ENCODE results near the gene ARHGAP6.
"Not testable (repeated sequence)": the region's sequence is repeated elsewhere in the genome, so short reads cannot be mapped to it uniquely, and the experiment has no call there.

Gene ARHGAP6

GRCh38 chrX:11533199-11533651, 132.5 kb downstream of the ARHGAP6 start:
- H3K27ac ChIP-seq (ENCODE audit: low read depth, low read length), result no peak overlapping the region
- H3K9ac ChIP-seq (ENCODE audit: low read depth in 1 of 2, low read length in 2 of 2), result no peak overlapping the region
- no peaks in the 10 kb centered on the region for H3K36me3 ChIP-seq (ENCODE audit: control insufficient read depth in 1 of 2, insufficient read depth in 2 of 2, low read length in 2 of 2)
- no peaks in the 10 kb centered on the region for H3K9me3 ChIP-seq (ENCODE audit: control insufficient read depth in 1 of 2, low read length in 2 of 2)
- no peaks in the 10 kb centered on the region for H3K27me3 ChIP-seq (ENCODE audit: control insufficient read depth in 1 of 2, insufficient read depth in 2 of 2, low read length in 2 of 2)
- no peaks in the 10 kb centered on the region for H3K4me1 ChIP-seq (ENCODE audit: control insufficient read depth in 1 of 2, insufficient read depth in 2 of 2, low read length in 2 of 2)
- no peak overlapping the region for H3K4me3 ChIP-seq (ENCODE audit: low read depth in 1 of 2, low read length in 2 of 2)

DNA sequence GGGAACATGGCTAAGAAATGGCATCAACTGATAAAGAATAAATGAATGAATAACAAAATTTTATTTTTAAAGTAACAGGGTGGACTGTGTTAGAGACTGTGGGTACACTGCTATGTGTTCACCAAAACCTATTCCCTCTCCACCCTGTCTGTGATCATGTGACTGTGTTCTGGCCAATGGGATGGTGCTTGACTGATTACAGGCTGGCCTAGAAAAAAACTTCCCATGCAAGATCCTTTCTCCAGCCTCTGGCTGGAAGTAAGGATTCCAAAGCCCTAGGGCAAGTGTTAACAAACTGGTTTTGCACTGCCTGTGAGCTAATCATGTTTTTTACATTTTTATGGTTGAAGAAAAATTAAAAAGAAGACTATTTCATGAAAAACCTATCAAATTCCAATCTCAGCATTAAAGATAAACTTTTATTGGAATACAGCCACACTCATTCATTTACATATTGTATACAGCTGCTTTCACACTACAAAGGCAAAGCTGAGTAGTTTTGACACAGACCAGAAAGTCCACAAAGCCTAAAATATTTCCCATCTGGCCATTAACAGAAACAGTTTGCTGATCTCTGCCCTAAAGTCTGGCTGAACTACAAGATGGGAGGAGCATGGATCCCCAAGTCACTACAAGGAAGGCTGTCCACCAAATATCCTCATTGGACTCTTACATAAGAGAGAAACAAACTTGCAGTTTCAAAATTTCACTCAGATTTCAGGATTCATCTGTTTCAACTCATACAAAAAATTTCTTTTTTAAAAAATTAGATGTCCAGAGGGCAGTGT, 133.2 kb downstream of the ARHGAP6 start:
- Histone ChIP-seq H3K9me3 (ENCODE audit: control insufficient read depth in 1 of 2, low read length in 2 of 2) (no peaks in the 10 kb centered on the region), H3K4me1 (ENCODE audit: control insufficient read depth in 1 of 2, insufficient read depth in 2 of 2, low read length in 2 of 2) (no peaks in the 10 kb centered on the region), H3K27me3 (ENCODE audit: control insufficient read depth in 1 of 2, insufficient read depth in 2 of 2, low read length in 2 of 2) (no peaks in the 10 kb centered on the region), H3K9ac (ENCODE audit: low read depth in 1 of 2, low read length in 2 of 2) (no peak overlapping the region), H3K36me3 (ENCODE audit: control insufficient read depth in 1 of 2, insufficient read depth in 2 of 2, low read length in 2 of 2) (no peaks in the 10 kb centered on the region), H3K4me3 (ENCODE audit: low read depth in 1 of 2, low read length in 2 of 2) (no peak overlapping the region), H3K27ac (ENCODE audit: low read depth, low read length) (no peak overlapping the region)

DNA sequence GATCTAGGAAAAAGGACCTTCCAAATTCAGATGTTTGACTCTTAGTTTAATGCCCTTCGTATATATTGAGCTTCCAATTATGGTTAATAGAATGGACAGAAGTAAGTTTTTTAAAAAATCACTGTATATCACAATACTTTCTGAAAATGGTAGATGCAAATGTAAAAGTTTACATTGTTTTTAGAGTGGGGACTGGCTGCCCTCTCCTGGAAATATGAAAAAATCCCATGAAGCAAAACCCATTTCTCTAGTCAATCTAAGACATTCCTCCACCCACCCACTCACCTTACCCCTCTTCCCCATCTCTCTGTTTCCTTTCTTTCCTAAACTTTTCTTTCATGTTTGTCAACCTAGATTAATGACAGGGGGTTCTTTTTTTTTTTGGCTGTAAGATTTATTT, 134.5 kb downstream of the ARHGAP6 start:
- H3K27ac ChIP-seq (ENCODE audit: low read depth, low read length), result no peak overlapping the region
- no peaks in the 10 kb centered on the region for H3K36me3 ChIP-seq (ENCODE audit: control insufficient read depth in 1 of 2, insufficient read depth in 2 of 2, low read length in 2 of 2)
- no peak overlapping the region for H3K9ac ChIP-seq (ENCODE audit: low read depth in 1 of 2, low read length in 2 of 2)
- H3K27me3 ChIP-seq (ENCODE audit: control insufficient read depth in 1 of 2, insufficient read depth in 2 of 2, low read length in 2 of 2), result no peaks in the 10 kb centered on the region
- no peak overlapping the region for H3K4me3 ChIP-seq (ENCODE audit: low read depth in 1 of 2, low read length in 2 of 2)
- H3K9me3 ChIP-seq (ENCODE audit: control insufficient read depth in 1 of 2, low read length in 2 of 2), result no peaks in the 10 kb centered on the region
- H3K4me1 ChIP-seq (ENCODE audit: control insufficient read depth in 1 of 2, insufficient read depth in 2 of 2, low read length in 2 of 2), result no peaks in the 10 kb centered on the region

- H3K4me3 ChIP-seq (ENCODE audit: low read depth in 1 of 2, low read length in 2 of 2), result no peak overlapping the region
- H3K4me1 ChIP-seq (ENCODE audit: control insufficient read depth in 1 of 2, insufficient read depth in 2 of 2, low read length in 2 of 2), result no peaks in the 10 kb centered on the region
- H3K27me3 ChIP-seq (ENCODE audit: control insufficient read depth in 1 of 2, insufficient read depth in 2 of 2, low read length in 2 of 2), result no peaks in the 10 kb centered on the region
- no peaks in the 10 kb centered on the region for H3K9me3 ChIP-seq (ENCODE audit: control insufficient read depth in 1 of 2, low read length in 2 of 2)
- no peaks in the 10 kb centered on the region for H3K36me3 ChIP-seq (ENCODE audit: control insufficient read depth in 1 of 2, insufficient read depth in 2 of 2, low read length in 2 of 2)
- no peak overlapping the region for H3K9ac ChIP-seq (ENCODE audit: low read depth in 1 of 2, low read length in 2 of 2)
- no peak overlapping the region for H3K27ac ChIP-seq (ENCODE audit: low read depth, low read length)
These were observed 135.1 kb downstream of the ARHGAP6 start for GRCh38 chrX:11530621-11531020.

DNA sequence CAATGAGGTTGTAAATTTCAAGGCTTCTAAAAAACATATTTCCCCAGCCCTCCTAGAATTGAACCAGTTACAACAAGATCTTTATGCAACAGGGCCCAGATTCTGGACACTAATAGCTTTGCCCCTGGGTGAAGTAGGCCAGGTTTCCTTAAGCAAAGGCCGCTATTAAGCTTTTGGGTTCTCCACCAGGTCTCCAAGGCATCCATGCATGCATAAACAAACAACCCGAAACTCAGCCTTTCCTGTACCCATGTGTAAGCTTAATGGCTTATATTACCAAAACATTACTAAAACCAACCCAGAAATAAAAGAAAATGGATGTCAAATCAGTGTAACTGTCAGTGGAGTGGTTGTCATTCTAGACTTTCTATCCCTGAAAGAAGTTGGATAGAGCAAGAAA, 137.1 kb downstream of the ARHGAP6 start:
- H3K9ac ChIP-seq (ENCODE audit: low read depth in 1 of 2, low read length in 2 of 2), result no peak overlapping the region
- no peaks in the 10 kb centered on the region for H3K27me3 ChIP-seq (ENCODE audit: control insufficient read depth in 1 of 2, insufficient read depth in 2 of 2, low read length in 2 of 2)
- no peak overlapping the region for H3K27ac ChIP-seq (ENCODE audit: low read depth, low read length)
- no peaks in the 10 kb centered on the region for H3K4me1 ChIP-seq (ENCODE audit: control insufficient read depth in 1 of 2, insufficient read depth in 2 of 2, low read length in 2 of 2)
- no peaks in the 10 kb centered on the region for H3K36me3 ChIP-seq (ENCODE audit: control insufficient read depth in 1 of 2, insufficient read depth in 2 of 2, low read length in 2 of 2)
- H3K4me3 ChIP-seq (ENCODE audit: low read depth in 1 of 2, low read length in 2 of 2), result no peak overlapping the region
- no peaks in the 10 kb centered on the region for H3K9me3 ChIP-seq (ENCODE audit: control insufficient read depth in 1 of 2, low read length in 2 of 2)

DNA sequence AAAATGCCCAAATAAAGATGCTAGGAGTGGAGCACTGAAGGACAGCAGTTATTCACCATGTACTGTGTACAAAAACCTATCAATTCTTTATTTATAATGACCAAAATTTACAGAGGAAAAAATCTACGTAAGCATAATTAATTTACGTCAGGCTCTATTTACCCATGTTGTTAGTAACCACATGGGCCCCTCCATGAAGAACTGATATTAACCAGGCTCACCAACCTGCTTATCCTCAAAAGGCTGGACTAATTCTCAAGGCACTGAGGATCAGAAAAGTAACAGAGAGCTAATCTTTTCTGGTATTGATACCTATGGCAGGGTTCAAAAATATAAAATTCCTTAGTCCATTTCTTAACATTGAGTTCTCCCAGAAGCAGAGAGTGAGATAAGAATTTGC, 140.0 kb downstream of the ARHGAP6 start:
- Histone ChIP-seq H3K9me3 (ENCODE audit: control insufficient read depth in 1 of 2, low read length in 2 of 2) (no peaks in the 10 kb centered on the region), H3K9ac (ENCODE audit: low read depth in 1 of 2, low read length in 2 of 2) (no peak overlapping the region), H3K27ac (ENCODE audit: low read depth, low read length) (no peak overlapping the region), H3K36me3 (ENCODE audit: control insufficient read depth in 1 of 2, insufficient read depth in 2 of 2, low read length in 2 of 2) (no peaks in the 10 kb centered on the region), H3K4me1 (ENCODE audit: control insufficient read depth in 1 of 2, insufficient read depth in 2 of 2, low read length in 2 of 2) (no peaks in the 10 kb centered on the region), H3K4me3 (ENCODE audit: low read depth in 1 of 2, low read length in 2 of 2) (no peak overlapping the region), H3K27me3 (ENCODE audit: control insufficient read depth in 1 of 2, insufficient read depth in 2 of 2, low read length in 2 of 2) (no peaks in the 10 kb centered on the region)

DNA sequence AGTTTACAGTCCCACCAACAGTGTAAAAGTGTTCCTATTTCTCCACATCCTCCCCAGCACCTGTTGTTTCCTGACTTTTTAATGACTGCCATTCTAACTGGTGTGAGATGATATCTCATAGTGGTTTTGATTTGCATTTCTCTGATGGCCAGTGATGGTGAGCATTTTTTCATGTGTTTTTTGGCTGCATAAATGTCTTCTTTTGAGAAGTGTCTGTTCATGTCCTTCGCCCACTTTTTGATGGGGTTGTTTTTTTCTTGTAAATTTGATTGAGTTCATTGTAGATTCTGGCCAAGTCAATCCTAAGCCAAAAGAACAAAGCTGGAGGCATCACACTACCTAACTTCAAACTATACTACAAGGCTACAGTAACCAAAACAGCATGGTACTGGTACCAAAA, 146.5 kb downstream of the ARHGAP6 start:
- not testable (repeated sequence) for H3K27ac ChIP-seq (ENCODE audit: low read depth, low read length); H3K9me3 ChIP-seq (ENCODE audit: control insufficient read depth in 1 of 2, low read length in 2 of 2); H3K9ac ChIP-seq (ENCODE audit: low read depth in 1 of 2, low read length in 2 of 2); H3K36me3 ChIP-seq (ENCODE audit: control insufficient read depth in 1 of 2, insufficient read depth in 2 of 2, low read length in 2 of 2); H3K27me3 ChIP-seq (ENCODE audit: control insufficient read depth in 1 of 2, insufficient read depth in 2 of 2, low read length in 2 of 2); H3K4me3 ChIP-seq (ENCODE audit: low read depth in 1 of 2, low read length in 2 of 2); H3K4me1 ChIP-seq (ENCODE audit: control insufficient read depth in 1 of 2, insufficient read depth in 2 of 2, low read length in 2 of 2)

- Histone ChIP-seq H3K36me3 (ENCODE audit: control insufficient read depth in 1 of 2, insufficient read depth in 2 of 2, low read length in 2 of 2) (no peaks in the 10 kb centered on the region), H3K4me1 (ENCODE audit: control insufficient read depth in 1 of 2, insufficient read depth in 2 of 2, low read length in 2 of 2) (no peaks in the 10 kb centered on the region), H3K4me3 (ENCODE audit: low read depth in 1 of 2, low read length in 2 of 2) (no peak overlapping the region), H3K9me3 (ENCODE audit: control insufficient read depth in 1 of 2, low read length in 2 of 2) (no peaks in the 10 kb centered on the region), H3K27me3 (ENCODE audit: control insufficient read depth in 1 of 2, insufficient read depth in 2 of 2, low read length in 2 of 2) (no peaks in the 10 kb centered on the region), H3K27ac (ENCODE audit: low read depth, low read length) (no peak overlapping the region), H3K9ac (ENCODE audit: low read depth in 1 of 2, low read length in 2 of 2) (no peak overlapping the region)
These were observed 155.9 kb downstream of the ARHGAP6 start for GRCh38 chrX:11509786-11510185.

- H3K36me3 ChIP-seq (ENCODE audit: control insufficient read depth in 1 of 2, insufficient read depth in 2 of 2, low read length in 2 of 2), result no peaks in the 10 kb centered on the region
- no peaks in the 10 kb centered on the region for H3K27me3 ChIP-seq (ENCODE audit: control insufficient read depth in 1 of 2, insufficient read depth in 2 of 2, low read length in 2 of 2)
- H3K4me1 ChIP-seq (ENCODE audit: control insufficient read depth in 1 of 2, insufficient read depth in 2 of 2, low read length in 2 of 2), result no peaks in the 10 kb centered on the region
- no peak overlapping the region for H3K27ac ChIP-seq (ENCODE audit: low read depth, low read length)
- no peak overlapping the region for H3K9ac ChIP-seq (ENCODE audit: low read depth in 1 of 2, low read length in 2 of 2)
- H3K9me3 ChIP-seq (ENCODE audit: control insufficient read depth in 1 of 2, low read length in 2 of 2), result no peaks in the 10 kb centered on the region
- H3K4me3 ChIP-seq (ENCODE audit: low read depth in 1 of 2, low read length in 2 of 2), result no peak overlapping the region
These were observed 161.5 kb downstream of the ARHGAP6 start for GRCh38 chrX:11504234-11504633.

- H3K27me3 ChIP-seq (ENCODE audit: control insufficient read depth in 1 of 2, insufficient read depth in 2 of 2, low read length in 2 of 2), result no peaks in the 10 kb centered on the region
- no peak overlapping the region for H3K27ac ChIP-seq (ENCODE audit: low read depth, low read length)
- H3K9me3 ChIP-seq (ENCODE audit: control insufficient read depth in 1 of 2, low read length in 2 of 2), result no peaks in the 10 kb centered on the region
- H3K4me3 ChIP-seq (ENCODE audit: low read depth in 1 of 2, low read length in 2 of 2), result no peak overlapping the region
- no peak overlapping the region for H3K9ac ChIP-seq (ENCODE audit: low read depth in 1 of 2, low read length in 2 of 2)
- no peaks in the 10 kb centered on the region for H3K36me3 ChIP-seq (ENCODE audit: control insufficient read depth in 1 of 2, insufficient read depth in 2 of 2, low read length in 2 of 2)
- H3K4me1 ChIP-seq (ENCODE audit: control insufficient read depth in 1 of 2, insufficient read depth in 2 of 2, low read length in 2 of 2), result no peaks in the 10 kb centered on the region
These were observed 166.4 kb downstream of the ARHGAP6 start for GRCh38 chrX:11499076-11500044.
